ENCODE measurements around the gene SGO2. TPM values are rescaled to one million over a fixed set of nuclear protein-coding genes. Genes with fewer than 3 reads are reported as not detected.

The SGO2 gene
- total and polyA plus RNA-seq, 2 of the 13 experiments (the other 11 are each of a cell fraction or from before 2014, with no cell fraction given), result 5.1 to 16.2 TPM

GRCh38 chr2:200525882-200526651 lies at the start of gene SGO2 (continued):
- TF ChIP-seq, protein P1, sequence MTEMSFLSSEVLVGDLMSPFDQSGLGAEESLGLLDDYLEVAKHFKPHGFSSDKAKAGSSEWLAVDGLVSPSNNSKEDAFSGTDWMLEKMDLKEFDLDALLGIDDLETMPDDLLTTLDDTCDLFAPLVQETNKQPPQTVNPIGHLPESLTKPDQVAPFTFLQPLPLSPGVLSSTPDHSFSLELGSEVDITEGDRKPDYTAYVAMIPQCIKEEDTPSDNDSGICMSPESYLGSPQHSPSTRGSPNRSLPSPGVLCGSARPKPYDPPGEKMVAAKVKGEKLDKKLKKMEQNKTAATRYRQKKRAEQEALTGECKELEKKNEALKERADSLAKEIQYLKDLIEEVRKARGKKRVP (CRISPR knock-in tag; IDR thresholded peaks at IDR 0.05), result peak in 1 of 2 experiments; percentile 39; a peak in 1 of 4 replicates
- TF ChIP-seq ZFX (CRISPR knock-in tag; IDR thresholded peaks at IDR 0.05; ENCODE audit: low read depth) (peak; percentile 71; the same call in 1 of the 2 replicates), NBN (conservative IDR thresholded peaks at IDR 0.05) (no peak), FOXK1 (CRISPR knock-in tag; IDR thresholded peaks at IDR 0.05; ENCODE audit: borderline replicate concordance, low read depth) (peak; percentile 92), NFE2L2 (IDR thresholded peaks at IDR 0.05; ENCODE audit: low read length) (no peak), ZNF501 (CRISPR knock-in tag; IDR thresholded peaks at IDR 0.05) (peak; percentile 97), NR2F6 (IDR thresholded peaks at IDR 0.05) (no peak), NR2F6 (CRISPR knock-in tag; IDR thresholded peaks at IDR 0.05) (peak; percentile 49), E2F1 (CRISPR knock-in tag; IDR thresholded peaks at IDR 0.05) (peak; percentile 94), ADNP (CRISPR knock-in tag; IDR thresholded peaks at IDR 0.05) (no peak), TGIF2 (CRISPR knock-in tag; IDR thresholded peaks at IDR 0.05) (peak; percentile 93), HMGA1 (CRISPR knock-in tag; conservative IDR thresholded peaks at IDR 0.05) (no peak), SNAPC5 (CRISPR knock-in tag; IDR thresholded peaks at IDR 0.05; ENCODE audit: borderline replicate concordance) (peak; percentile 81; the same call in 1 of the 2 replicates), ZFP1 (CRISPR knock-in tag; IDR thresholded peaks at IDR 0.05) (peak; percentile 91), ZNF678 (CRISPR knock-in tag; IDR thresholded peaks at IDR 0.05) (no peak), ZSCAN22 (CRISPR knock-in tag; IDR thresholded peaks at IDR 0.05) (0 out of 2 replicates have a peak, but pooled peaks have one; percentile 48), ZNF816 (CRISPR knock-in tag; IDR thresholded peaks at IDR 0.05; ENCODE audit: borderline replicate concordance) (peak; percentile 93; the same call in 1 of the 2 replicates), ZBTB3 (CRISPR knock-in tag; IDR thresholded peaks at IDR 0.05; ENCODE audit: borderline replicate concordance, low read depth) (0 out of 2 replicates have a peak, but pooled peaks have one; percentile 70), MXI1 (IDR thresholded peaks at IDR 0.05; ENCODE audit: borderline replicate concordance, low read depth, low read length) (peak; percentile 93; the same call in 2 of the 3 replicates), HNRNPL (IDR thresholded peaks at IDR 0.05; ENCODE audit: low read depth, low read length) (peak; percentile 78; the same call in 1 of the 2 replicates), STAG1 (CRISPR knock-in tag; IDR thresholded peaks at IDR 0.05) (peak; percentile 21; the same call in 1 of the 2 replicates)
- TF ChIP-seq, protein P2, sequence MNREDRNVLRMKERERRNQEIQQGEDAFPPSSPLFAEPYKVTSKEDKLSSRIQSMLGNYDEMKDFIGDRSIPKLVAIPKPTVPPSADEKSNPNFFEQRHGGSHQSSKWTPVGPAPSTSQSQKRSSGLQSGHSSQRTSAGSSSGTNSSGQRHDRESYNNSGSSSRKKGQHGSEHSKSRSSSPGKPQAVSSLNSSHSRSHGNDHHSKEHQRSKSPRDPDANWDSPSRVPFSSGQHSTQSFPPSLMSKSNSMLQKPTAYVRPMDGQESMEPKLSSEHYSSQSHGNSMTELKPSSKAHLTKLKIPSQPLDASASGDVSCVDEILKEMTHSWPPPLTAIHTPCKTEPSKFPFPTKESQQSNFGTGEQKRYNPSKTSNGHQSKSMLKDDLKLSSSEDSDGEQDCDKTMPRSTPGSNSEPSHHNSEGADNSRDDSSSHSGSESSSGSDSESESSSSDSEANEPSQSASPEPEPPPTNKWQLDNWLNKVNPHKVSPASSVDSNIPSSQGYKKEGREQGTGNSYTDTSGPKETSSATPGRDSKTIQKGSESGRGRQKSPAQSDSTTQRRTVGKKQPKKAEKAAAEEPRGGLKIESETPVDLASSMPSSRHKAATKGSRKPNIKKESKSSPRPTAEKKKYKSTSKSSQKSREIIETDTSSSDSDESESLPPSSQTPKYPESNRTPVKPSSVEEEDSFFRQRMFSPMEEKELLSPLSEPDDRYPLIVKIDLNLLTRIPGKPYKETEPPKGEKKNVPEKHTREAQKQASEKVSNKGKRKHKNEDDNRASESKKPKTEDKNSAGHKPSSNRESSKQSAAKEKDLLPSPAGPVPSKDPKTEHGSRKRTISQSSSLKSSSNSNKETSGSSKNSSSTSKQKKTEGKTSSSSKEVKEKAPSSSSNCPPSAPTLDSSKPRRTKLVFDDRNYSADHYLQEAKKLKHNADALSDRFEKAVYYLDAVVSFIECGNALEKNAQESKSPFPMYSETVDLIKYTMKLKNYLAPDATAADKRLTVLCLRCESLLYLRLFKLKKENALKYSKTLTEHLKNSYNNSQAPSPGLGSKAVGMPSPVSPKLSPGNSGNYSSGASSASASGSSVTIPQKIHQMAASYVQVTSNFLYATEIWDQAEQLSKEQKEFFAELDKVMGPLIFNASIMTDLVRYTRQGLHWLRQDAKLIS (CRISPR knock-in tag; IDR thresholded peaks at IDR 0.05), result peak; percentile 36; the same call in 1 of the 2 replicates
- TF ChIP-seq, protein P3, sequence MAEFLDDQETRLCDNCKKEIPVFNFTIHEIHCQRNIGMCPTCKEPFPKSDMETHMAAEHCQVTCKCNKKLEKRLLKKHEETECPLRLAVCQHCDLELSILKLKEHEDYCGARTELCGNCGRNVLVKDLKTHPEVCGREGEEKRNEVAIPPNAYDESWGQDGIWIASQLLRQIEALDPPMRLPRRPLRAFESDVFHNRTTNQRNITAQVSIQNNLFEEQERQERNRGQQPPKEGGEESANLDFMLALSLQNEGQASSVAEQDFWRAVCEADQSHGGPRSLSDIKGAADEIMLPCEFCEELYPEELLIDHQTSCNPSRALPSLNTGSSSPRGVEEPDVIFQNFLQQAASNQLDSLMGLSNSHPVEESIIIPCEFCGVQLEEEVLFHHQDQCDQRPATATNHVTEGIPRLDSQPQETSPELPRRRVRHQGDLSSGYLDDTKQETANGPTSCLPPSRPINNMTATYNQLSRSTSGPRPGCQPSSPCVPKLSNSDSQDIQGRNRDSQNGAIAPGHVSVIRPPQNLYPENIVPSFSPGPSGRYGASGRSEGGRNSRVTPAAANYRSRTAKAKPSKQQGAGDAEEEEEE (CRISPR knock-in tag; IDR thresholded peaks at IDR 0.05; ENCODE audit: borderline replicate concordance), result no peak

Data from HepG2 (cell line).